G401 (cell line): Measurements from ENCODE around the gene LDHB. TPM values are rescaled to one million over a fixed set of nuclear protein-coding genes. Genes with fewer than 3 reads are reported as not detected.
"Not testable (repeated sequence)": the region's sequence is repeated elsewhere in the genome, so short reads cannot be mapped to it uniquely, and the experiment has no call there.

Experiments used
- DNase-seq: peaks from one replicate; pipeline ENCODE4 v3.0.0-alpha.2; 2015; ENCODE audit warnings: low spot score
- in situ Hi-C: cut with HindIII; loops from 2 replicates; pipeline ENCODE4 v1.10.0; 2016; ENCODE audit warnings: low sequenced_read_pairs, mixed read lengths
- total RNA-seq: library from RNA; depleted of rRNA; stranded (reverse); fragments of >200 nt; shearing (Covaris generic); gene quantifications from 2 replicates; pipeline ENCODE4 v1.2.3, GENCODE V29; 2014

The LDHB gene
- total RNA-seq, 1 experiment from 2014 or later = 1,548 TPM

DNA sequence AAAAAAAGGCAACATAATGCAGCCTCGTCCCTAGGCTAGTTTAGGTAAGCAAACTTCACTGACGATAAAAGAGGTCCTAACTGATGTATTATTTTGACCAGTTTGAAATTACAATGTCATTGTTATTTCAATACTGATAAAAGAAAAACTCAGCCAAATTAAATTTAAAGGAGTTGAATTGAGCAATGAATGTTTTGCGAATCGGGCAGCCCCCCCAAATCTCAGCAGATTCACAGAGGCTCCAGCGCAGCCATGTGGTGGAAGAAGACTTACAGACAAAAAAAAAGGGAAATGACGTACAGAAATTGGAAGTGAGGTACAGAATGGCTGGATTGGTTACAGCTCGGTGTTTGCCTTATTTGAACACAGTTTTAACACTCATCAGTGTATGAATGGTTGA is 8.2 kb upstream of the LDHB start:
- in situ Hi-C loops = no loop called here
- DNase-seq = no peak

DNA sequence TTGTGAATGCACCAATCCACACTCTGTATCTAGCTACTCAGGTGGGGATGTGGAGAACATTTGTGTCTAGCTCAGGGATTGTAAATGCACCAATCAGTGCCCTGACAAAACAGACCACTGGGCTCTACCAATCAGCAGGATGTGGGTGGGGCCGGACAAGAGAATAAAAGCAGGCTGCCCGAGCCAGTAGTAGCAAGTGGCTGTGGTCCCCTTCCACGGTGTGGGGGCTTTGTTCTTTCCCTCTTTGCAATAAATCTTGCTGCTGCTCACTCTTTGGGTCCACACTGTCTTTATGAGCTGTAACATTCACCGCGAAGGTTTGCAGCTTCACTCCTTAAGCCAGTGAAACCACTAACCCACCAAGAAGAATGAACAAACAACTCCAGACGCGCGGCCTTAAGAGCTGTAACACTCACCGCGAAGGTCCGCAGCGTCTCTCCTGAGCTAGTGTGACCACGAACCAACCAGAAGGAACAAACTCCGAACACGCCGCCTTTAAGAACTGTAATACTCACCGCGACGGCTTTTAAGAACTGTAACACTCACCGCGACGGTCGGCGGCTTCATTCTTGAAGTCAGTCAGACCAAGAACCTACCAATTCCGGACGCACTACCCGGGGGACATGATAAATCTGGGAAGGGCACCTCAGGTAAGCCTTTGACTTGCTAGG is 4.6 kb upstream of the LDHB start:
- DNase-seq = no peak
- in situ Hi-C loops = no loop called here

- DNase-seq, in situ Hi-C loops: not testable (repeated sequence)
Measured at GRCh38 chr12:21661396-21662093, 3.9 kb upstream of the LDHB start.

DNA sequence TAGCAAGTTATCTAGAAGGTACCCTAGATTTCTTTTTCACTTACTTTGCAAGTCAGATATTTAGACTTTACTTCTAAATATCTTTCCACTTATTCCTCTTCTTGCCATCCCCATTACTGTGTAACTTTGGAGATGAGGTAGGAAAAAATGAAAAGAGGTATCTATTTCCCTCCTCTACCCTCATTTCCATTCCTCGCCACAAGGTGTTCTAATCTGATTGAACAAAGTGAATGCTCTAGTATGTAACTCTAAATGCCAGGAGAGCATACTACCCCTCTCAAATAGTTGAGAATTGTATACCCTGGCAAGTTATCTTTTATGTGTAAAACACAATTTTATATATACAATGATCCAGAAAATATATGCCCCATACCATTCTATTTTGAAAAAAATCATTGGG is 1.7 kb upstream of the LDHB start:
- DNase-seq = no peak
- in situ Hi-C loops = no loop called here

GRCh38 chr12:21656905-21657325 is 727 bp downstream of the LDHB start:
- peak; percentile 78 for DNase-seq
- in situ Hi-C loops = no loop called here

GRCh38 chr12:21655591-21655990 is 2.1 kb downstream of the LDHB start:
- DNase-seq = no peak
- in situ Hi-C loops = no loop called here

- peak; percentile 76 for DNase-seq
- in situ Hi-C loops = no loop called here
Measured at GRCh38 chr12:21651821-21652220, 5.8 kb downstream of the LDHB start.

DNA sequence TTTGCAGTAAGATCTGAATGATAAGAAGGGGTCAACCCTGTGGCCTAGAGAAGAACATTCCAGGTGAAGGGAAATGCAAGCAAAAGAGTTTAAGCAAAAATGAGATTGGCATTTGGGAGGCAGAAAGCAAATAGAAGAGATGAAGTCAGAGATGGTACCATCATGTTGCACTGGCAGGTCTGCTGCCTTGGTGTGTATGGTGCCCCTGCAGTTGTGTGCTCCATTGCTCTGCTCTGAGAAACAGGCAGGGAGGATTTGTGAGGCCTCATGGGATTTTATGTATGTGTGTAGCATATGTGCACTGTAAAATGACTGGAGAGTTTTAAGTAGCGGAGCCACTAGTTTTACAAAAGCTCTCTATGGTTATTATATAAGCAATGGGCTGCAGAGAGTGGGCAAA is 6.6 kb downstream of the LDHB start:
- no peak for DNase-seq
- in situ Hi-C loops = no loop called here

- in situ Hi-C loops = no loop called here
- no peak for DNase-seq
Measured at GRCh38 chr12:21649034-21649433, 8.6 kb downstream of the LDHB start.

DNA sequence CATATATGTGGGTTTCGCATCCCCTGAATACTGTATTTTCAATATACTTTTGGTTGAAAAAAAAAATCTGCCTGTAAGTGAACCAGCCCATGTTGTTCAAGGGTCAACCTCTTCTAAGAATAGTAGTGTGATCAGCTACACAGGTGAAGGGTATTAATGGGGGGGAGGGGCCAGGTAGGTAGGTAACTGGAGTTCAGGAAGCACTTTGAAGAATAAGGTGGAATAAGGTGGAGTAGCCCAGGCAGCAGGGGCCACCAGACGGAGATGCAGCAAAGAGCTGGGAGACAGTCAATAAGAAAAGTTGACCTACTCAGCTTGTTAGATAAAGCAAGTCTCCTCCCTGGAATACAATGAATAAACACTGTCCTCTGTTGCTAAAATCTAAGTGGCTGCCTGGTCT is 9.3 kb downstream of the LDHB start:
- DNase-seq = no peak
- in situ Hi-C loops = no loop called here

GRCh38 chr12:21647179-21647578 is 10.5 kb downstream of the LDHB start:
- in situ Hi-C loops = no loop called here
- DNase-seq = no peak

DNA sequence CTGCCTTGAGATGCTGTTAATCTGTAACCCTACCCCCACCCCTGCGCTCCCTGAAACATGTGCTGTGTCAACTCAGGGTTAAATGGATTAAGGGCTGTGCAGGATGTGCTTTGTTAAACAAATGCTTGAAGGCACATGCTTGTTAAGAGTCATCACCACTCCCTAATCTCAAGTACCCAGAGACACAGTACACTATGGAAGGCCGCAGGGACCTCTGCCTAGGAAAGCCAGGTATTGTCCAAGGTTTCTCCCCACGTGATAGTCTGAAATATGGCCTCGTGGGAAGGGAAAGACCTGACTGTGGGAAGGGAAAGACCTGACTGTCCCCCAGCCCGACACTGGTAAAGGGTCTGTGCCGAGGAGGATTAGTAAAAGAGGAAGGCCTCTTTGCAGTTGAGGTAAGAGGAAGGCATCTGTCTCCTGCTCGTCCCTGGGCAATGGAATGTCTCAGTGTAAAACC is 12.6 kb downstream of the LDHB start:
- in situ Hi-C loops = not testable (repeated sequence)

DNA sequence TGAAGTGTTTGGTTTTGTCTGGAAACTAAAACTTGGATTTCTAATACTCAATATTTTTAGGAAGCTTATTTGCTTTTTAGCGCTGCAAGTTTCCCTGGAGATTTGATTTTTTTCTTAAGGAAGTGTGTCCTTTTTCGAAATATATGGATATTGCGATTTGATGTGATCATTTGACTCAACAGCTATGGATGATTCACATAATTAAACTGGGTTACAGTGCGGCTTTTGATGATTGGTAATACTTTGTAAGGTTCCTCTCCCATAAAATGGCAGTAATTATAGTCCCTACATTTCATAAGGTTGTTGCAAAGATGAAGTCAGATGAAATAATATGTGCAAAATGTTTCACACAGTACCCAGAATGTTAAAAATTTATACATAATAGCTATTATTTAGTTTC is 13.1 kb downstream of the LDHB start:
- in situ Hi-C loops = no loop called here
- DNase-seq = no peak

More for the DNA sequence above, 12.6 kb downstream of the LDHB start:
- not testable (repeated sequence) for DNase-seq

- in situ Hi-C loops = no loop called here
- DNase-seq = no peak
Measured at GRCh38 chr12:21643758-21644157, 13.9 kb downstream of the LDHB start.

- in situ Hi-C loops = no loop called here
- no peak for DNase-seq
Measured at GRCh38 chr12:21642707-21643389, 14.8 kb downstream of the LDHB start.

DNA sequence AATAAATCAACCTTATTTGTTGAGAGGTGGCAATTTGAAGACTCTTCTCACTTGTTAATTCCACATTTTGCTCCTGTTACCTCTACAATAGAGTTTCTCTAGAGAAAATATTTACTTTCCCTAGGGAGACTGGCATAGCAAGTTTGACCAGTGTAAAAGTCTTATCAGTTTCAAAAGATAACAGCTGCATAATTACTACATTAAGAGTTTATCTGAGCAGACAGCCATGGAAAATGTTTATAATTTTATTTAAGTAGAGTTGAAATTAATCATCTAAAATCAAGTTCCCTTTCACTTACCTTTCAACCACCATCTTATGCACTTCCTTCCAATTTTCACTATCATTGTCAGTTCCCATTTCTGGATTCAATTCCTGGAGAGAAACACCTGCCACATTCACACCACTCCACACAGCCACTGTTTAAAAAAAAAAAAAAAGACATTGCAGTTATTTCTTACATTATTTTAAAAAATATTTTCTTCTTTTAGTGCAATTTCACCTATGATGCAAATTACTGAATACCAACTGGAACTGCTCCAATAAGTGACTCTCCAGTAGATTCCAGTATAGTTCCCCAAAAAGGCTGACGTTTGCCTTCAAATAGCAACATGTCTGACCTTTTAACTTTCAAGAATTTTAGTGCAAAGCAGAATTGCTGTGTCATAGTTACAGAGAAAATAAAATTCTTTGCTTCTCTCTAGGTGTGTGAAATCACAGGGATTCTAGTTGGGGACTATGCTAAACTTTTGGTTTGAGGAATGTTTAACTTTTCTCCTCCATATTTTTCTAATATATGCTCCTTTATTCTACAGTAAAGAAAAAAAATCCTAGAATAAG is 19.4 kb downstream of the LDHB start:
- in situ Hi-C loops = no loop called here
- DNase-seq = no peak

DNA sequence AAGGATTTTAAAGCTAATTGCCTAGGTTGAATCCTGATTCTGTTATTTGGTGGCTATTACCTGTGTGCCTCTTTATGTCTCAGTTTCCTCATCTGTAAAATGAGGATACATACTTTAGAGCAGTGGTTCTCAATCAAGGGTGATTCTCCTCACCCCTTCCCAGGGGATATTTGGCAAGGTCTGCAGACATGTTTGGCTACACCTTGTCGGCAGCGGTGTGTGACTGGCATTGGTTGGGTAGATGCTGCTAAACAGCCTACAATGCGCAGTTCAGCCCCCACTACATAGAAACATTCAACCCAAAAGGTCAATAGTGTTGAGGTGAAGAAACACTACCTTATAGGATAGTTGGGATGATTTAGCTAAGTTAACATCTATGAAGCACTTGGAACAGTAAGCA is 23.4 kb downstream of the LDHB start:
- DNase-seq = no peak
- in situ Hi-C loops = no loop called here

DNA sequence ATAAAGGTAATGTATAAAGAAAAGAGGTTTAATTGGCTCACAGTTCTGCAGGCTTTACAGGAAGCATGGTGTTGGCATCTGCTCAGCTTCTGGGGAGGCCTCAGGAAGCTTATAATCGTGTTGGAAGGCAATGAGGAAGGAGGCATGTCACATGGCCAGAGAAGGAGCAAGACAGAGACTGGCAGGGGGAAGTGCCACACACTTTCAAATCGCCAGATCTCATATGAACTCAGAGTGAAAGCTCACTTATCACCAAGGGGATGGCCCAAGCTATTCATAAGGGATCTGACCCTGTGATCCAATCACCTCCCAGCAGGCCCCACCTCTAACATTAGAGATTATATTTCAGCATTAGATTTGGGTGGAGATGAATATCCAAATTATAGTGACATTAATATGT is 26.3 kb downstream of the LDHB start:
- in situ Hi-C loops = no loop called here
- no peak for DNase-seq

DNA sequence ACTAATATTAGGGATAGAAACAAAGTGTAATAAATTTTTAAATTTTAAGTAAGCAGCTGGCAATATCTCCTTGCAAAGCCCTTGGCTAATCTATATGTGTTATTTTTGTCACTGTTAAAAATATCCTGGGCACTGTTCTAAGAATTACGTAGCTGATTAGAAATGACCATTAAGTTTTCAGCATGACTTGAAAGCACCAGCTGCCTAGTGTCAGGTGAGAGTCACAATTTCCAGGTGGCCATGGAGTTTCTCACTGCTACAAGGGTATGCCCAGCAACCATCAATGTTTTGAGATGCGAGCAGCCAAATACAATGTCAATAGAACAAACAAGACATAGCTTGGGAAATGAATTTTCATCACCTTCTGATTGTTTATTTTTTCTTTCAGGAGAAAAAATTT is 29.7 kb downstream of the LDHB start:
- DNase-seq = no peak
- in situ Hi-C loops = no loop called here

DNA sequence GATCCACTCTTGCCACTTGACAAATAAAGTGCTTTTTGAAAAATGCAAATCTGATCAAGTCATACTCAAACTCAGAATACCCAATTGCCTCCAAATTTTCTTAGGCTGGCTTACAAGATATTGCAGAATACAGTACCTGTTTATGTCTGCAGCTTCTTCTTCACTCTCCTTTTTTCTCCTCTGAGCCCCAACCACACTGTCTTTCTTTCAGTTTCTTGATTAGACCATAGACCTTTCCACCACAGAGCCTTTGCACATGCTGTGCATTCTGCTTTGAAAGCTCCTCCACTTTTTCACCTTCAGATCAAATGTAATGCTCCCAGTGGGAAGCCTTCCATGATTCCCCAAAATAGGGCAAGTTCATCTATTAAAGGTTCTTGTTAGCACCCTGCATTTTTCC is 39.1 kb downstream of the LDHB start:
- no peak for DNase-seq
- in situ Hi-C loops = no loop called here
